Trophoblast cell (in vitro differentiated cells and primary cell): ENCODE results near the gene HDGFL3.
A peak's percentile ranks its signal among the peaks of the same experiment; 100 is the strongest.

ENCODE experiments used
- DNase-seq, 2 donors: peaks; one replicate each; pipeline ENCODE4 v3.0.0-alpha.2; 2016
- H2AFZ ChIP-seq: 2 replicates; pipeline ENCODE4 v1.6.1; 2013; ENCODE audit warnings: low read length, moderate library complexity, mild to moderate bottlenecking; ENCODE audit not compliant: insufficient read depth, poor library complexity
- H2AK5ac ChIP-seq: 2 replicates; pipeline ENCODE4 v1.6.1; 2013; ENCODE audit warnings: mild to moderate bottlenecking, low read length
- H2BK120ac ChIP-seq: 2 replicates; pipeline ENCODE4 v1.6.1; 2013; ENCODE audit warnings: low read length, mild to moderate bottlenecking, moderate library complexity; ENCODE audit not compliant: insufficient read depth, poor library complexity
- H2BK12ac ChIP-seq: 2 replicates; pipeline ENCODE4 v1.6.1; 2013; ENCODE audit warnings: mild to moderate bottlenecking, low read length, moderate library complexity
- H2BK5ac ChIP-seq: 2 replicates; pipeline ENCODE4 v1.6.1; 2013; ENCODE audit warnings: low read length, low read depth, moderate library complexity, mild to moderate bottlenecking; ENCODE audit not compliant: poor library complexity
- H3K14ac ChIP-seq: 2 replicates; pipeline ENCODE4 v1.6.1; 2013; ENCODE audit warnings: mild to moderate bottlenecking, low read length
- H3K18ac ChIP-seq: 2 replicates; pipeline ENCODE4 v1.6.1; 2013; ENCODE audit warnings: mild to moderate bottlenecking, low read length
- H3K23ac ChIP-seq: 2 replicates; pipeline ENCODE4 v1.6.1; 2013; ENCODE audit warnings: low read length
- H3K27ac ChIP-seq: 2 replicates; pipeline ENCODE4 v1.5.1; 2013; ENCODE audit warnings: low read depth, mild to moderate bottlenecking, inconsistent platforms, low read length, moderate library complexity
- H3K27me3 ChIP-seq: 2 replicates; pipeline ENCODE4 v1.6.1; 2013; ENCODE audit warnings: inconsistent platforms, mild to moderate bottlenecking, low read length, moderate library complexity; ENCODE audit not compliant: insufficient read depth
- H3K36me3 ChIP-seq, 2 experiments: 1 replicate in 1 of 2; 2 replicates in 1 of 2; pipeline ENCODE4 v1.6.1; 2013; ENCODE audit warnings: low read length in 2 of 2, mild to moderate bottlenecking in 2 of 2, moderate library complexity in 1 of 2; ENCODE audit not compliant: insufficient read depth in 2 of 2, control insufficient read depth in 1 of 2
- H3K4ac ChIP-seq: 2 replicates; pipeline ENCODE4 v1.6.1; 2013; ENCODE audit warnings: low read depth, mild to moderate bottlenecking, low read length, moderate library complexity
- H3K4me1 ChIP-seq, 2 experiments: 1 replicate in 1 of 2; 2 replicates in 1 of 2; pipeline ENCODE4 v1.6.1; 2013; ENCODE audit warnings: low read length in 2 of 2, mild to moderate bottlenecking in 2 of 2, moderate library complexity in 1 of 2; ENCODE audit not compliant: insufficient read depth in 2 of 2, control insufficient read depth in 1 of 2
- H3K4me2 ChIP-seq: 2 replicates; pipeline ENCODE4 v1.6.1; 2013; ENCODE audit warnings: inconsistent platforms, mild to moderate bottlenecking, low read length, moderate library complexity
- H3K4me3 ChIP-seq: 2 replicates; pipeline ENCODE4 v1.5.1; 2013; ENCODE audit warnings: mild to moderate bottlenecking, low read depth, low read length, inconsistent platforms
- H3K79me1 ChIP-seq: one replicate; pipeline ENCODE4 v1.6.1; 2013; ENCODE audit warnings: low read length
- H3K79me2 ChIP-seq: 2 replicates; pipeline ENCODE4 v1.6.1; 2013; ENCODE audit warnings: low read length, mild to moderate bottlenecking; ENCODE audit not compliant: control insufficient read depth, insufficient read depth, poor library complexity
- H3K9ac ChIP-seq: 2 replicates; pipeline ENCODE4 v1.6.1; 2013; ENCODE audit warnings: mild to moderate bottlenecking, low read length
- H3K9me3 ChIP-seq: 2 replicates; pipeline ENCODE4 v1.6.1; 2013; ENCODE audit warnings: low read depth, mild to moderate bottlenecking, control low read depth, inconsistent platforms, low read length; ENCODE audit not compliant: insufficient read depth
- H4K12ac ChIP-seq: 2 replicates; pipeline ENCODE4 v1.6.1; 2013; ENCODE audit warnings: low read depth, mild to moderate bottlenecking, low read length, moderate library complexity
- H4K8ac ChIP-seq: 2 replicates; pipeline ENCODE4 v1.6.1; 2013; ENCODE audit warnings: low read depth, mild to moderate bottlenecking, low read length, moderate library complexity
- H4K91ac ChIP-seq: one replicate; pipeline ENCODE4 v1.6.1; 2013; ENCODE audit warnings: low read depth, mild to moderate bottlenecking, low read length, moderate library complexity
- WGBS: extraction: QIAGEN DNeasy Blood & Tissue Kit; methylation state at CpG from one replicate; pipeline ENCODE4 v1.1.7; 2013; ENCODE audit warnings: missing lambda C conversion rate; ENCODE audit not compliant: insufficient read length, insufficient coverage; ENCODE audit errors: extremely low coverage; 5-methylcytosine and 5-hydroxymethylcytosine counted together

The HDGFL3 gene

GRCh38 chr15:83110381-83110780 lies 97.2 kb downstream of the HDGFL3 start:
- no CpG with 5 or more reads among the region's 3 CpGs for WGBS
- Histone ChIP-seq H2BK120ac (no peak overlapping the region), H3K4me2 (no peak overlapping the region)

GRCh38 chr15:83109532-83109931 lies 98.1 kb downstream of the HDGFL3 start:
- Histone ChIP-seq H3K4me3 (no peak overlapping the region), H2AFZ (no peak overlapping the region), H3K9ac (no peak overlapping the region), H3K9me3 (peaks cover 4% of the 10 kb centered on the region), H3K27ac (no peak overlapping the region), H4K8ac (no peak overlapping the region), H3K23ac (no peak overlapping the region), H3K18ac (no peak overlapping the region), H3K4ac (no peak overlapping the region), H3K27me3 (peaks cover 23% of the 10 kb centered on the region), H2BK5ac (no peak overlapping the region), H2BK120ac (no peak overlapping the region), H3K4me2 (no peak overlapping the region), H2AK5ac (no peak overlapping the region), H4K91ac (no peak overlapping the region), H2BK12ac (no peak overlapping the region), H4K12ac (no peak overlapping the region), H3K79me1 (no peaks in the 10 kb centered on the region), H3K79me2 (no peaks in the 10 kb centered on the region), H3K4me1 (peaks cover 8 to 10% of the 10 kb centered on the region in 2 experiments), H3K36me3 (no peaks in the 10 kb centered on the region), H3K14ac (no peak overlapping the region)
- WGBS, result no CpG with 5 or more reads among the region's 12 CpGs
- no peak for DNase-seq

More at GRCh38 chr15:83110381-83110780, 97.2 kb downstream of the HDGFL3 start:
- peaks cover 23% of the 10 kb centered on the region for H3K27me3 ChIP-seq
- H3K4ac ChIP-seq, result no peak overlapping the region
- H4K8ac ChIP-seq, result no peak overlapping the region
- H2BK12ac ChIP-seq, result no peak overlapping the region
- H4K91ac ChIP-seq, result no peak overlapping the region
- no peak overlapping the region for H2AK5ac ChIP-seq
- H3K79me1 ChIP-seq, result no peaks in the 10 kb centered on the region
- no peaks in the 10 kb centered on the region for H3K79me2 ChIP-seq
- H4K12ac ChIP-seq, result no peak overlapping the region
- no peak overlapping the region for H3K14ac ChIP-seq
- no peaks in the 10 kb centered on the region for H3K36me3 ChIP-seq
- no peak overlapping the region for H3K27ac ChIP-seq
- H2BK5ac ChIP-seq, result no peak overlapping the region
- H3K9ac ChIP-seq, result no peak overlapping the region
- H2AFZ ChIP-seq, result no peak overlapping the region
- H3K18ac ChIP-seq, result no peak overlapping the region
- H3K4me1 ChIP-seq, result peaks cover 8 to 10% of the 10 kb centered on the region in 2 experiments
- DNase-seq, result peak; percentile 83 to 84
- H3K9me3 ChIP-seq, result peaks cover 4% of the 10 kb centered on the region
- no peak overlapping the region for H3K23ac ChIP-seq
- no peak overlapping the region for H3K4me3 ChIP-seq

GRCh38 chr15:83108266-83109219 lies 99.1 kb downstream of the HDGFL3 start:
- no peak overlapping the region for H3K27ac ChIP-seq
- no peak overlapping the region for H4K8ac ChIP-seq
- no peaks in the 10 kb centered on the region for H3K36me3 ChIP-seq
- DNase-seq, result peak; percentile 26 to 30
- WGBS, result no CpG with 5 or more reads among the region's 21 CpGs
- H3K79me1 ChIP-seq, result no peaks in the 10 kb centered on the region
- no peak overlapping the region for H2AFZ ChIP-seq
- H4K12ac ChIP-seq, result no peak overlapping the region
- peaks cover 23% of the 10 kb centered on the region for H3K27me3 ChIP-seq
- H2BK12ac ChIP-seq, result no peak overlapping the region
- H3K9ac ChIP-seq, result no peak overlapping the region
- H4K91ac ChIP-seq, result no peak overlapping the region
- H2AK5ac ChIP-seq, result no peak overlapping the region
- H3K4me2 ChIP-seq, result no peak overlapping the region
- H3K14ac ChIP-seq, result no peak overlapping the region
- H3K9me3 ChIP-seq, result peaks cover 4% of the 10 kb centered on the region
- peaks cover 8 to 10% of the 10 kb centered on the region in 2 experiments for H3K4me1 ChIP-seq
- H2BK120ac ChIP-seq, result no peak overlapping the region
- H3K4me3 ChIP-seq, result no peak overlapping the region
- no peak overlapping the region for H3K23ac ChIP-seq
- no peak overlapping the region for H3K4ac ChIP-seq
- no peaks in the 10 kb centered on the region for H3K79me2 ChIP-seq
- H3K18ac ChIP-seq, result no peak overlapping the region
- no peak overlapping the region for H2BK5ac ChIP-seq

- H3K23ac ChIP-seq, result no peak overlapping the region
- H3K9me3 ChIP-seq, result peaks cover 4% of the 10 kb centered on the region
- WGBS, result no CpG with 5 or more reads among the region's 30 CpGs
- H3K27me3 ChIP-seq, result peaks cover 23% of the 10 kb centered on the region
- no peak overlapping the region for H3K18ac ChIP-seq
- H4K91ac ChIP-seq, result no peak overlapping the region
- H2AFZ ChIP-seq, result peak overlapping the region; percentile 38
- DNase-seq, result no peak
- H3K79me1 ChIP-seq, result no peaks in the 10 kb centered on the region
- no peak overlapping the region for H3K14ac ChIP-seq
- H3K4me1 ChIP-seq, result peaks cover 8 to 10% of the 10 kb centered on the region in 2 experiments
- H3K9ac ChIP-seq, result no peak overlapping the region
- no peaks in the 10 kb centered on the region for H3K36me3 ChIP-seq
- H2BK120ac ChIP-seq, result no peak overlapping the region
- no peak overlapping the region for H4K8ac ChIP-seq
- H2BK12ac ChIP-seq, result no peak overlapping the region
- no peak overlapping the region for H2BK5ac ChIP-seq
- H3K4me2 ChIP-seq, result peak overlapping the region; percentile 82
- no peak overlapping the region for H3K4me3 ChIP-seq
- H3K4ac ChIP-seq, result no peak overlapping the region
- H4K12ac ChIP-seq, result no peak overlapping the region
- H2AK5ac ChIP-seq, result no peak overlapping the region
- H3K79me2 ChIP-seq, result no peaks in the 10 kb centered on the region
- H3K27ac ChIP-seq, result no peak overlapping the region
These were observed 99.8 kb downstream of the HDGFL3 start for GRCh38 chr15:83107841-83108181.
